GM18867 (cell line): ENCODE measurements around the gene DMRTA1.
A peak's percentile ranks its signal among the peaks of the same experiment; 100 is the strongest.
"Not testable (repeated sequence)": the region's sequence is repeated elsewhere in the genome, so short reads cannot be mapped to it uniquely, and the experiment has no call there.

Experiments
- ATAC-seq: cut with Tn5 transposase; IDR thresholded peaks from one replicate; pipeline ENCODE4 v1.9.1; 2021; ENCODE audit warnings: mild to moderate bottlenecking, moderate library complexity; ENCODE audit not compliant: unreplicated experiment

DMRTA1 gene

GRCh38 chr9:22446589-22446949, at the start of gene DMRTA1:
Gene DMRTA1, plus strand, starts transcription at chr9:22446824. Its CDS starts 242 bp downstream, at chr9:22447066.
- ATAC-seq, result no peak

- no peak for ATAC-seq
Measured at GRCh38 chr9:22401671-22402070, 45.0 kb upstream of the DMRTA1 start.

- ATAC-seq, result no peak
Measured at GRCh38 chr9:22405869-22406659, 40.6 kb upstream of the DMRTA1 start.

GRCh38 chr9:22413884-22414283, 32.7 kb upstream of the DMRTA1 start:
- no peak for ATAC-seq

- ATAC-seq, result no peak
Measured at GRCh38 chr9:22415941-22416691, 30.5 kb upstream of the DMRTA1 start.

- ATAC-seq, result no peak
Measured at GRCh38 chr9:22416692-22417060, 29.9 kb upstream of the DMRTA1 start.

- no peak for ATAC-seq
Measured at GRCh38 chr9:22423566-22423965, 23.1 kb upstream of the DMRTA1 start.

GRCh38 chr9:22424616-22425015, 22.0 kb upstream of the DMRTA1 start:
- no peak for ATAC-seq

GRCh38 chr9:22425551-22425950, 21.1 kb upstream of the DMRTA1 start:
- no peak for ATAC-seq

GRCh38 chr9:22427226-22427880, 19.3 kb upstream of the DMRTA1 start:
- no peak for ATAC-seq

GRCh38 chr9:22433691-22434090, 12.9 kb upstream of the DMRTA1 start:
- ATAC-seq, result no peak

- ATAC-seq, result not testable (repeated sequence)
Measured at GRCh38 chr9:22435252-22435651, 11.4 kb upstream of the DMRTA1 start.

- ATAC-seq, result not testable (repeated sequence)
Measured at GRCh38 chr9:22437461-22438067, 9.1 kb upstream of the DMRTA1 start.

- ATAC-seq, result no peak
Measured at GRCh38 chr9:22440841-22441240, 5.8 kb upstream of the DMRTA1 start.

- no peak for ATAC-seq
Measured at GRCh38 chr9:22446950-22447617, 460 bp downstream of the DMRTA1 start.

GRCh38 chr9:22447618-22448305, 1.1 kb downstream of the DMRTA1 start:
- no peak for ATAC-seq

- ATAC-seq, result no peak
Measured at GRCh38 chr9:22449719-22450118, 3.1 kb downstream of the DMRTA1 start.

GRCh38 chr9:22452415-22453010, 5.9 kb downstream of the DMRTA1 start:
- peak; percentile 82 for ATAC-seq

GRCh38 chr9:22454016-22454415, 7.4 kb downstream of the DMRTA1 start:
- no peak for ATAC-seq

- no peak for ATAC-seq
Measured at GRCh38 chr9:22455181-22455580, 8.6 kb downstream of the DMRTA1 start.
